ENCODE measurements around the gene PLEKHN1.

DNA sequence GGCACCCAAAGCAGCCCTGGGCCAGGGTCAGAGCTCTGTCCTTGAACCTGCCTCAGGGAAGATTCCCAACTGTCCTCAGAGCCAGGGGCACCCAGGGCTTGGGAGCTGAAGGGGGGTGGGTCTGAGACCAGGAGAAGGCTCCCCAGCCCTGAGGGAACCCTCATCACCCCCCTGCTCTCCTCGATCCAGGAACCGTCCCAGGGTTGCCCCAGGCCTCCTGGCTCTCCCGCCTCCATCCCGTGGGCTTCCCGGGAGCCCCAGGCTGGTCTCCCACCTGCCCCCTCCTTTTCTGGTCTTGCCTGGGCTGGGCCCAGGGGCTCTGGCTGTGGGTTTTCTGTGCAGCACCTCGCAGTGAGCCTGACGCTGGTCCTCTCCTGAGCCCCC lies 49.2 kb upstream of the PLEKHN1 start:
- TF ChIP-seq POLR2A (IDR thresholded peaks at IDR 0.05; ENCODE audit: low read depth, low read length) (no peak), POLR2AphosphoS5 (IDR thresholded peaks at IDR 0.05; ENCODE audit: low read depth, low read length) (no peak), TAF1 (IDR thresholded peaks at IDR 0.05; ENCODE audit: low read depth, low read length) (no peak), POU2F2 (IDR thresholded peaks at IDR 0.05; ENCODE audit: low read depth, low read length) (no peak), PAX5 (IDR thresholded peaks at IDR 0.05; ENCODE audit: insufficient read depth, low read length, severe bottlenecking) (no peak)
